ENCODE measurements around the gene PKN1.
"Not testable (repeated sequence)": the region's sequence is repeated elsewhere in the genome, so short reads cannot be mapped to it uniquely, and the experiment has no call there.

The PKN1 gene

DNA sequence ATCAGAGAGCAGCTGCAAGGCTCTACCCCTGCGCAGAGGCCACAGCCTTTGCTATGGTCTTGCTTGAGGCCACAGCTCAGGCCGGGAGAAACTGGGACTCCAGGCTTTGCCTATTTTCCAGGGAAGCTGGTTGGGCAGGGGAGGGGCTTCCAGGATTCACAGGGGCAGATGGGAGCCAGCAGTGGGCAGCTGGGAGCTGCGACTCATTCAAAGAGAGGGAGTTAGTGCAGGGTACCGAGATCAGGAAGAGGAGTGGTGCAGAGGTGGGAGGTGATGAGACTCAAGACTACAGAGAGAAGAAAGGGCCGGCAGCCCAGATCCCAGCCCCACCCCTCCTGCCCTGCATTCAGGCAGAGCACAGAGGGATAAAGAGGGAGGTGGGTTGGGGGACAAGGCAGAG is 39.8 kb upstream of the PKN1 start:
- H3K4me3 ChIP-seq (ENCODE audit: low read depth, low read length) = no peak overlapping the region
- TF ChIP-seq, protein P1, sequence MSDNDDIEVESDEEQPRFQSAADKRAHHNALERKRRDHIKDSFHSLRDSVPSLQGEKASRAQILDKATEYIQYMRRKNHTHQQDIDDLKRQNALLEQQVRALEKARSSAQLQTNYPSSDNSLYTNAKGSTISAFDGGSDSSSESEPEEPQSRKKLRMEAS (IDR thresholded peaks at IDR 0.05; ENCODE audit: low read depth, low read length) = no peak
- TF ChIP-seq MYC (IDR thresholded peaks at IDR 0.05; ENCODE audit: low read depth, low read length) (no peak), POLR2A (IDR thresholded peaks at IDR 0.05; ENCODE audit: extremely low read depth, insufficient read length) (no peak)
- TF ChIP-seq, protein P2, sequence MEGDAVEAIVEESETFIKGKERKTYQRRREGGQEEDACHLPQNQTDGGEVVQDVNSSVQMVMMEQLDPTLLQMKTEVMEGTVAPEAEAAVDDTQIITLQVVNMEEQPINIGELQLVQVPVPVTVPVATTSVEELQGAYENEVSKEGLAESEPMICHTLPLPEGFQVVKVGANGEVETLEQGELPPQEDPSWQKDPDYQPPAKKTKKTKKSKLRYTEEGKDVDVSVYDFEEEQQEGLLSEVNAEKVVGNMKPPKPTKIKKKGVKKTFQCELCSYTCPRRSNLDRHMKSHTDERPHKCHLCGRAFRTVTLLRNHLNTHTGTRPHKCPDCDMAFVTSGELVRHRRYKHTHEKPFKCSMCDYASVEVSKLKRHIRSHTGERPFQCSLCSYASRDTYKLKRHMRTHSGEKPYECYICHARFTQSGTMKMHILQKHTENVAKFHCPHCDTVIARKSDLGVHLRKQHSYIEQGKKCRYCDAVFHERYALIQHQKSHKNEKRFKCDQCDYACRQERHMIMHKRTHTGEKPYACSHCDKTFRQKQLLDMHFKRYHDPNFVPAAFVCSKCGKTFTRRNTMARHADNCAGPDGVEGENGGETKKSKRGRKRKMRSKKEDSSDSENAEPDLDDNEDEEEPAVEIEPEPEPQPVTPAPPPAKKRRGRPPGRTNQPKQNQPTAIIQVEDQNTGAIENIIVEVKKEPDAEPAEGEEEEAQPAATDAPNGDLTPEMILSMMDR (IDR thresholded peaks at IDR 0.05; ENCODE audit: low read depth, low read length) = no peak
- no peak for DNase-seq (ENCODE audit: low read depth)

DNA sequence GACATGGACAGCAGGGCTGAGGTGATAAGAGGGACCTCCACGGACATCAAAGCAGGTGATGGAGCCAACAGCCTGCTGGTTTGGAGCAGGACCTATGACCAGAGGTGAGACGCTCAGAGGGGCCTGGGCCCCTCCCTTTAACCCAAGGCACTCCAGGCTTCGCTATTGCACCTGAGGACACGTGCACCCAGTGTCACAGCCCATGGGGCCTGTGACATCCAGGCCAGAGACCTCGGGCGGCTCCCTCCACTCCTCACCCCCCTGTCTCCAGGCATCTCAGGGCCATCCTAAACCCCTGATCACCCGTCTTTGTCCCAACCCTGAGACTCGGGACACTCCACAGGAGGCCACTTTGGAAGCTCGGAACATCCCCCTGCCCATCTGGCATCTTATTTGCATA is 38.9 kb upstream of the PKN1 start:
- no peak for DNase-seq (ENCODE audit: low read depth)
- TF ChIP-seq MYC (IDR thresholded peaks at IDR 0.05; ENCODE audit: low read depth, low read length) (no peak), POLR2A (IDR thresholded peaks at IDR 0.05; ENCODE audit: extremely low read depth, insufficient read length) (no peak)
- TF ChIP-seq, protein P2 (IDR thresholded peaks at IDR 0.05; ENCODE audit: low read depth, low read length) = no peak
- TF ChIP-seq, protein P1 (IDR thresholded peaks at IDR 0.05; ENCODE audit: low read depth, low read length) = no peak
- H3K4me3 ChIP-seq (ENCODE audit: low read depth, low read length) = no peak overlapping the region

DNA sequence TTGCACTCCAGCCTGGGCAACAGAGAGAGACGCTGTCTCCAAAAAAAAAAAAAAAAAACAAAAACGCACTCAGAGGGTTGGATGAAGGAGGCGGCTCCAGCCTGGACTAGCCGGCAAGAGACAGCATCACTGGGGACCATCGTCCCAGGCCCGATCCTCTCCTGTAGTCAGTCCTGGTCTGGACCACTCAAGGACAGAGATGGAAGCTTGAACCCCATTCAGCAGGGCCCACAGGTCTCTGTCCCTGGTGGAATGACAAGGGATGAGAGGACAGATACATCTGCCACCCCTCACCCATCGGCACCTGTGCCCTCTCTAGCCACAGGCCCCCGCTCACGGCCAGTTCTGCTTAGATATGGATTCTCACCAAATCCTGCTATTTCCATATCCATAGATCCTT is 37.8 kb upstream of the PKN1 start:
- no peak for DNase-seq (ENCODE audit: low read depth)
- no peak overlapping the region for H3K4me3 ChIP-seq (ENCODE audit: low read depth, low read length)
- no peak for TF ChIP-seq MYC (IDR thresholded peaks at IDR 0.05; ENCODE audit: low read depth, low read length)
- TF ChIP-seq POLR2A (IDR thresholded peaks at IDR 0.05; ENCODE audit: extremely low read depth, insufficient read length) = no peak
- TF ChIP-seq, protein P1 (IDR thresholded peaks at IDR 0.05; ENCODE audit: low read depth, low read length) = no peak
- TF ChIP-seq, protein P2 (IDR thresholded peaks at IDR 0.05; ENCODE audit: low read depth, low read length) = no peak

DNA sequence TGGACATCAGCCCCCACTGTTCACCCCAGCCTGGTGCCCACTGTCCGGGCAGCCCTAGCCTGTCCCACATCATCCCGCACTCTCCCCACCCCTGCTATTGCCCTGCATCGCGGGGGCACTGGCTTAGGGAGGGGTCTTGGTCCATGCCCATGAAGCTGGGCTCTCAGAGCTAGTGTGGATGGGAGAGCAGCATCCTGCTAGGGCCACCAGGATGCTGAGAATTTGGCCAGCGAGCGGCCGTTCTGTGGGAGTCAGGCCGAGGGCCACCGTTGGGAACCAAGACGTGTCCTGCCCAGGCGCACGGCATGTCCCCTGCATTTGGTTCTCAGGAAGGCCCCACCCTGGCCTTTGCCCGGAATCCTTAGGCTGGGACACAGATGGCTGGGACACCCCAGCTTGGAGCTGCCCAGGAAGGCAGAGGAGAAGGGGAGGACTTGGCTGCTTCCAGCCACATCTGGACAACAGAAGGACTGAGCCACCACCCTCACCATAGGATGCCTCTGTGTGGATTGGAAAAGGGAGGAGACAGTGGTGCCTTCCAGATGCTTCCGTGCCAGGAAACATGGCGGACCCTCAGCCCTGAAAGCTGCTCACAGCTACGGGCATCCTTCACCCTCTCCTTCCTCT is 37.3 kb upstream of the PKN1 start:
- DNase-seq (ENCODE audit: low read depth) = no peak
- H3K4me3 ChIP-seq (ENCODE audit: low read depth, low read length) = no peak overlapping the region
- no peak for TF ChIP-seq MYC (IDR thresholded peaks at IDR 0.05; ENCODE audit: low read depth, low read length)
- TF ChIP-seq, protein P2 (IDR thresholded peaks at IDR 0.05; ENCODE audit: low read depth, low read length) = no peak
- TF ChIP-seq, protein P1 (IDR thresholded peaks at IDR 0.05; ENCODE audit: low read depth, low read length) = no peak
- TF ChIP-seq POLR2A (IDR thresholded peaks at IDR 0.05; ENCODE audit: extremely low read depth, insufficient read length) = no peak

DNA sequence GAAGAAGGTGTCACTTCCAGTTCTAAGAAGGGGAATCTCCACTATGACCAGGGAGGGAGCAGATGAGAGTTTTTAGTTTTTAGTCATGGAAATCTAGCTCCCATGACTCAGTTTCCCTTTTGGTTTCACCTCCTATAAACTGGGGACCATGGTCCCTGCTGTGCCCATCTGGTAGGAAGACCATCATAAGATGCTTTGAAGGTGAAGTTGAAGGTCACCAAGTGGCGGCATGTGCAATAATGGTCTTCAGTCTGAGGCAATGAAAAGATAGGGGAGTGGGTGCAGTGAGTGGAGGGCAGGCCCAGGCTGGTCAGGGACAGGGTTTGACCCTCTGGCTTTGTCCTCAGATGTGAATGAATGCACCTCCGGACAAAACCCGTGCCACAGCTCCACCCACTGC is 36.4 kb upstream of the PKN1 start:
- not testable (repeated sequence) for H3K4me3 ChIP-seq (ENCODE audit: low read depth, low read length); DNase-seq (ENCODE audit: low read depth)

DNA sequence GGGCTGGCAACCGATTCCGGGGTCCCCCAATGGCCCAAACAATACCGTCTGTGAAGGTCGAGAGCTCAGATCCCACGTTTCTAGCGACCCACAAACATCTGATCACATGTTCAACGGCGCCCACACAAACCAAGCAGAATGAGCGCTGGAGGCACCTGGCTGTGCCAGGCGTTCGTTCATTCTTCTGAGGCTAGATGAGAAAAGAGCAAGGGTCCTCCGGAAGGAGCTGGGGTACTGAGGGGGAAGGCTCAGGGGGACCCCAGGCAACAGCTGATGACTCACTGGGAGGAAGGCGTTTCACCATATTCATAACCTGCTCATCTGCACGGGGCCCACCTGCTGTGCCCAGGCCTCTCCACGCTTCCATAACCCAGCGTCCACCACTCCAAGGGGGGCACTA is 35.9 kb upstream of the PKN1 start:
- DNase-seq (ENCODE audit: low read depth); H3K4me3 ChIP-seq (ENCODE audit: low read depth, low read length): not testable (repeated sequence)

DNA sequence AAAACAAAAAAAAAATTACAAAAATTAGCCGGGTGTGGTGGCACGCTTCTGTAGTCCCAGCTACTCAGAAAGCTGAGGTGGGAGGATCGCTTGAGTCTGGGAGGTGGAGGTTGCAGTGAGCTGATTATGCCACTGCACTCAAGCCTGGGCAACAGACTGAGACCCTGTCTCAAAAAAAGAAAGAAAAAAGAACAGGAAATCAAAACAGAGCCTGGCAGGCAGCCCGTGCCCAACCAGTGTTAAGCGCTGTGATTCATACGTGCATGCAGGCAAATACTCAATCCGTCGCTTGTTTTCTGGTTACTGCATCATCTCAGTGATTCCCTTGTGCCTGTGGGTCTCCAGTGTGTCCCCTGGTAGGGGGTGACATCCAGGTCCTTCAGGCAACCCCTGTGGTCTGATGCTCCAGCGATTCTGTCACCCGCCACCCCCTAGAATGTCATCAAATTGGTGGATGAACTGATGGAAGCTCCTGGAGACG is 32.1 kb upstream of the PKN1 start:
- no peak for DNase-seq (ENCODE audit: low read depth)
- no peak overlapping the region for H3K4me3 ChIP-seq (ENCODE audit: low read depth, low read length)

More for the DNA sequence above, 32.1 kb upstream of the PKN1 start:
- TF ChIP-seq, protein P1 (IDR thresholded peaks at IDR 0.05; ENCODE audit: low read depth, low read length) = no peak
- TF ChIP-seq, protein P2 (IDR thresholded peaks at IDR 0.05; ENCODE audit: low read depth, low read length) = no peak
- TF ChIP-seq POLR2A (IDR thresholded peaks at IDR 0.05; ENCODE audit: extremely low read depth, insufficient read length) = no peak
- TF ChIP-seq MYC (IDR thresholded peaks at IDR 0.05; ENCODE audit: low read depth, low read length) = no peak
